Natural killer cell (primary cell): ENCODE results near the gene SORCS2. TPM values are rescaled to one million over a fixed set of nuclear protein-coding genes. Genes with fewer than 3 reads are reported as not detected.

Source experiments
- ATAC-seq, 3 donors: fragments of 150-1000 bp in 2 of 3; fragments of 200-7000 bp in 1 of 3; cut with Tn5 transposase; 1 replicate in 1 of 3; 2 replicates in 2 of 3; pipeline ENCODE4 v1.10.0; 2021; ENCODE audit warnings: mild to moderate bottlenecking in 2 of 3, moderate library complexity in 2 of 3
- DNase-seq, 2 donors: peaks; one replicate each; pipeline versions ENCODE4 v3.0.0 to v3.0.0-alpha.2; 2013 to 2021; ENCODE audit warnings: mixed read lengths in 1 of 2
- H3K27ac ChIP-seq: one replicate; pipeline ENCODE4 v1.5.1; 2013; ENCODE audit warnings: mild to moderate bottlenecking, low read length
- H3K27me3 ChIP-seq: one replicate; pipeline ENCODE4 v1.6.1; 2013; ENCODE audit warnings: low read length; ENCODE audit not compliant: control insufficient read depth, insufficient read depth
- H3K36me3 ChIP-seq: one replicate; pipeline ENCODE4 v1.6.1; 2013; ENCODE audit warnings: low read length; ENCODE audit not compliant: control insufficient read depth, insufficient read depth
- H3K4me1 ChIP-seq: one replicate; pipeline ENCODE4 v1.6.1; 2013; ENCODE audit warnings: low read length; ENCODE audit not compliant: control insufficient read depth, insufficient read depth
- H3K4me3 ChIP-seq: one replicate; pipeline ENCODE4 v1.5.1; 2013; ENCODE audit warnings: low read length
- H3K9me3 ChIP-seq: one replicate; pipeline ENCODE4 v1.6.1; 2013; ENCODE audit warnings: low read length; ENCODE audit not compliant: control insufficient read depth, insufficient read depth
- H3K27ac Mint-ChIP-seq, 2 donors: one replicate each; pipeline ENCODE4 v1.8.0; 2022; ENCODE audit warnings: mild to moderate bottlenecking in 2 of 2, mixed read lengths in 2 of 2, moderate library complexity in 1 of 2
- H3K27me3 Mint-ChIP-seq, 2 donors: one replicate each; pipeline ENCODE4 v1.8.0; 2022; ENCODE audit warnings: low read depth in 2 of 2, mixed read lengths in 2 of 2
- H3K36me3 Mint-ChIP-seq: one replicate; pipeline ENCODE4 v1.8.0; 2022; ENCODE audit warnings: mixed read lengths
- H3K4me1 Mint-ChIP-seq, 2 donors: one replicate each; pipeline ENCODE4 v1.8.0; 2022; ENCODE audit warnings: mixed read lengths in 2 of 2
- H3K4me3 Mint-ChIP-seq: one replicate; pipeline ENCODE4 v1.8.0; 2022; ENCODE audit warnings: mild to moderate bottlenecking, moderate library complexity, mixed read lengths
- H3K9me3 Mint-ChIP-seq, 2 donors: one replicate each; pipeline ENCODE4 v1.8.0; 2022; ENCODE audit warnings: mixed read lengths in 2 of 2
- WGBS: methylation state at CpG from one replicate; pipeline ENCODE4 v1.1.7; 2013; ENCODE audit warnings: missing lambda C conversion rate; ENCODE audit not compliant: insufficient coverage; 5-methylcytosine and 5-hydroxymethylcytosine counted together
- intact Hi-C: fragments of 100-400 bp; cut with micrococcal nuclease; formaldehyde crosslinking; loops from one replicate; pipeline ENCODE4 v1.14.2; 2022
- total RNA-seq, 4 donors: library from RNA; stranded (reverse); fragments of 120-200 nt in 1 of 4; gene quantifications; one replicate each; pipeline versions ENCODE4 v1.2.3 to v1.2.4, GENCODE V29; 2013 to 2022
- TF ChIP-seq, protein P1 (sequence below): fragments of 200-600 bp; IDR thresholded peaks from one replicate; pipeline ENCODE4 v1.8.0; 2022; ENCODE audit warnings: antibody characterized with exemption

Gene SORCS2
- total RNA-seq, 3 donors from 2014 or later (not counting 1 experiment from before 2014, with no cell fraction given), result 1.2 to 2.5 (median 1.4) TPM

DNA sequence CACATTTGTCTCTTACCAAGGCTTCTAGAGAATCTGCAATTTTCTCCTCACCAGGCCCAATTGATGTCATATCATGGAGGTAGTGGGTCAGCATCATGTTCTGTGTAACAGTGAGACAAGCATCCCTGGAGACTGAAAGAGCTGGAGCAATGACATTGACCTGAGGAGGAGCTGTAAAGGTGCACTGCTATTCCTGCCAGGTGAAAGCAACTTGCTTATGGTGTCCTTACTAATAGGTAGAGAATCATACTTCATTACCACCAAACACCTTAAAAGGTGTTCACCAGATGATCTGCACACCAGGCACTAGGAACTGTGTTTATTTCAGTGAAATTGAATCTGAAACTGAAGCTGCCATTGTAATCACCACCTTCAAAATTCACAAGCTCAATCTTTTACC is 558.6 kb downstream of the SORCS2 start:
- Histone ChIP-seq H3K4me3 (no peak overlapping the region), H3K27me3 (no peaks in the 10 kb centered on the region), H3K27ac (no peak overlapping the region), H3K4me1 (no peaks in the 10 kb centered on the region), H3K36me3 (no peaks in the 10 kb centered on the region), H3K9me3 (no peaks in the 10 kb centered on the region)
- ATAC-seq (no peak), DNase-seq (no peak)
- Mint-ChIP-seq H3K27me3 (peaks cover 0 to 9% of the 10 kb centered on the region in 2 donors), H3K4me1 (no peaks in the 10 kb centered on the region), H3K36me3 (no peaks in the 10 kb centered on the region), H3K9me3 (no peaks in the 10 kb centered on the region), H3K4me3 (no peak overlapping the region), H3K27ac (no peak overlapping the region)
- intact Hi-C loops, result no loop called here
- TF ChIP-seq, protein P1, sequence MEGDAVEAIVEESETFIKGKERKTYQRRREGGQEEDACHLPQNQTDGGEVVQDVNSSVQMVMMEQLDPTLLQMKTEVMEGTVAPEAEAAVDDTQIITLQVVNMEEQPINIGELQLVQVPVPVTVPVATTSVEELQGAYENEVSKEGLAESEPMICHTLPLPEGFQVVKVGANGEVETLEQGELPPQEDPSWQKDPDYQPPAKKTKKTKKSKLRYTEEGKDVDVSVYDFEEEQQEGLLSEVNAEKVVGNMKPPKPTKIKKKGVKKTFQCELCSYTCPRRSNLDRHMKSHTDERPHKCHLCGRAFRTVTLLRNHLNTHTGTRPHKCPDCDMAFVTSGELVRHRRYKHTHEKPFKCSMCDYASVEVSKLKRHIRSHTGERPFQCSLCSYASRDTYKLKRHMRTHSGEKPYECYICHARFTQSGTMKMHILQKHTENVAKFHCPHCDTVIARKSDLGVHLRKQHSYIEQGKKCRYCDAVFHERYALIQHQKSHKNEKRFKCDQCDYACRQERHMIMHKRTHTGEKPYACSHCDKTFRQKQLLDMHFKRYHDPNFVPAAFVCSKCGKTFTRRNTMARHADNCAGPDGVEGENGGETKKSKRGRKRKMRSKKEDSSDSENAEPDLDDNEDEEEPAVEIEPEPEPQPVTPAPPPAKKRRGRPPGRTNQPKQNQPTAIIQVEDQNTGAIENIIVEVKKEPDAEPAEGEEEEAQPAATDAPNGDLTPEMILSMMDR, result no peak

DNA sequence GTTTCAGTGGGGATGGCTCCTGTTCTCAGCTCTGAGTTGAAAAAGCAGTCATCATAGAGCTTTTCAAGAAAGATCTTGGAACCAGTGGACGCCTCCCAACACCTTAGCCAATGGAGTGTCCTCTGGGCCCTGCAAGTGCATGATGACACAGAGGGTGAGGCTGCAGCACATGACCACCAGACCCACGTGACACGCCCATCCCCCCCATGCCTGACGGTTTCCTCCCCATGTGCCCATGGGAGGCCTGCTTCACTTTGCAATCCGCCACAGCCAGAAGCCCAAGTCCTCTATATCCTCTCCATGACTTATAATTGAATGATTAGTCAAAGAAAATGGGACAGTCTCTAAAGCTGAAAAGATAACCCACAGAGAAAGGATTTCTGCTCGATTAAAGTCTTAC is 560.3 kb downstream of the SORCS2 start:
- DNase-seq (no peak), ATAC-seq (no peak)
- intact Hi-C loops, result no loop called here
- Histone ChIP-seq H3K9me3 (no peaks in the 10 kb centered on the region), H3K4me1 (no peaks in the 10 kb centered on the region), H3K27ac (no peak overlapping the region), H3K4me3 (no peak overlapping the region), H3K27me3 (no peaks in the 10 kb centered on the region), H3K36me3 (no peaks in the 10 kb centered on the region)
- WGBS, result 89% methylated on average over 5 of the region's 6 CpGs
- no peak overlapping the region for H3K27ac Mint-ChIP-seq
- H3K9me3 Mint-ChIP-seq, result no peaks in the 10 kb centered on the region
- H3K27me3 Mint-ChIP-seq, result peaks cover 0 to 4% of the 10 kb centered on the region in 2 donors
- no peak overlapping the region for H3K4me3 Mint-ChIP-seq
- TF ChIP-seq, protein P1, result no peak
- H3K4me1 Mint-ChIP-seq, result no peaks in the 10 kb centered on the region
- H3K36me3 Mint-ChIP-seq, result no peaks in the 10 kb centered on the region

DNA sequence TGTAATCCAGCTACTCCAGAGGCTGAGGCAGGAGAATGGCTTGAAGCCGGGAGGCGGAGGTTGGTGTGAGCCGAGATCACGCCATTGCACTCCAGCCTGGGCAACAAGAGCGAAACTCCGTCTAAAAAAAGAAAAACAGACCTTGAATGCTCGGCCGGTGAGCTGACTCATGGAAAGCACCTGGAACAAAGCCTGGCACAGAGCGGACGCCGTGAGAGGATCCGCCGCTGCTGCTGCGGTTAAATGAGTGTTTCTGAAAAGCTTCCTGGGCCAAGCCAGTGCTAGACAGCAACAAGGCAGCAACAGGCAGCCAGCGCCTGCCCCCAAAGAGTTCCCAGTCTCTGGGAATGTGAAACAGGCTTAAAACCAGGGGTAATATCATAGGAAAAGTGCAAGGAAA is 560.9 kb downstream of the SORCS2 start:
- Histone ChIP-seq H3K4me3 (no peak overlapping the region), H3K36me3 (no peaks in the 10 kb centered on the region), H3K9me3 (no peaks in the 10 kb centered on the region), H3K27ac (no peak overlapping the region), H3K27me3 (no peaks in the 10 kb centered on the region), H3K4me1 (peaks cover under 1% of the 10 kb centered on the region)
- TF ChIP-seq, protein P1, result no peak
- H3K27ac Mint-ChIP-seq, result no peak overlapping the region
- H3K36me3 Mint-ChIP-seq, result no peaks in the 10 kb centered on the region
- ATAC-seq, result no peak
- H3K4me3 Mint-ChIP-seq, result no peak overlapping the region
- peaks cover 0 to 4% of the 10 kb centered on the region in 2 donors for H3K27me3 Mint-ChIP-seq
- DNase-seq, result no peak
- intact Hi-C loops, result no loop called here
- no peaks in the 10 kb centered on the region for H3K9me3 Mint-ChIP-seq
- peaks cover 2% of the 10 kb centered on the region in 2 donors for H3K4me1 Mint-ChIP-seq
- 94% methylated on average over 15 of the region's 15 CpGs for WGBS

DNA sequence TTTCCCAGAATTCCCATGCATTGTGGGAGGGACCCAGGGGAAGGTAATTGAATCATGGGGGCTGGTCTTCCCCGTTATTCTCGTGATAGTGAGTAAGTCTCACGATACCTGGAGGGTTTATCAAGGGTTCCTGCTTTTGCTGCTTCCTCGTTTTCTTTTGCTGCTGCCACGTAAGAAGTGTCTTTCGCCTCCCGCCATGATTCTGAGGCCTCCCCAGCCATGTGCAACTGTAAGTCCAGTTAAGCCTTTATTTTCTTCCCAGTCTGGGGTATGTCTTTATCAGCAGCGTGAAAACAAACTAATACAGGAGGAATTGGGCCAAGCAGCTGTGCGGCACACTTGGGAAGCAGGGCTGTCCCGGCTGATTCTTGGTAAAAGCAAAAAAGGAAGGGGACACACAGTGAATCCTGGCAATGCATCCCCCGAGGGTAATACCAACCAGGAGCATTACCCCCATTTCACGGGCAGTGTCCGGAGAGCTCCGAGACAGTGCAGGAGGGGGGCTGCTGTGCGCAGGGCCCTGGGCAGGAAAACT is 561.7 kb downstream of the SORCS2 start:
- Histone ChIP-seq H3K4me1 (peaks cover 4% of the 10 kb centered on the region), H3K36me3 (no peaks in the 10 kb centered on the region), H3K27me3 (no peaks in the 10 kb centered on the region), H3K27ac (no peak overlapping the region), H3K4me3 (no peak overlapping the region), H3K9me3 (no peaks in the 10 kb centered on the region)
- Mint-ChIP-seq H3K4me1 (peaks cover 6% of the 10 kb centered on the region in 2 donors), H3K27me3 (no peaks in the 10 kb centered on the region), H3K9me3 (no peaks in the 10 kb centered on the region), H3K4me3 (no peak overlapping the region), H3K27ac (no peak overlapping the region), H3K36me3 (no peaks in the 10 kb centered on the region)
- TF ChIP-seq, protein P1, result no peak
- WGBS, result 83% methylated on average over 15 of the region's 15 CpGs
- DNase-seq, result no peak
- intact Hi-C loops, result no loop called here
- ATAC-seq, result no peak
